NB4 (cell line): ENCODE data around the gene DLL3.

Experiments used
- DNase-seq: peaks from one replicate; pipeline ENCODE4 v3.0.0; 2010; ENCODE audit warnings: low read depth
- H3K4me3 ChIP-seq: one replicate; pipeline ENCODE4 v1.5.1; 2011; ENCODE audit warnings: mild to moderate bottlenecking, low read depth, low read length, moderate library complexity
- CTCF ChIP-seq: IDR thresholded peaks from one replicate; pipeline ENCODE4 v1.5.1; 2012; ENCODE audit warnings: low read depth, low read length
- MAX ChIP-seq: IDR thresholded peaks from 2 replicates; pipeline ENCODE4 v1.6.1; 2011; ENCODE audit warnings: low read depth, low read length
- MYC ChIP-seq: IDR thresholded peaks from 2 replicates; pipeline ENCODE4 v1.6.1; 2011; ENCODE audit warnings: low read depth, low read length
- POLR2A ChIP-seq: IDR thresholded peaks from 2 replicates; pipeline ENCODE4 v1.6.1; 2011; ENCODE audit warnings: mild to moderate bottlenecking; ENCODE audit not compliant: insufficient read length; ENCODE audit errors: extremely low read depth

Gene DLL3

GRCh38 chr19:39469036-39469435 lies 29.7 kb upstream of the DLL3 start:
- no peak for TF ChIP-seq MYC
- TF ChIP-seq POLR2A = no peak
- TF ChIP-seq CTCF = no peak
- TF ChIP-seq MAX = no peak
- no peak overlapping the region for H3K4me3 ChIP-seq
- DNase-seq = no peak

DNA sequence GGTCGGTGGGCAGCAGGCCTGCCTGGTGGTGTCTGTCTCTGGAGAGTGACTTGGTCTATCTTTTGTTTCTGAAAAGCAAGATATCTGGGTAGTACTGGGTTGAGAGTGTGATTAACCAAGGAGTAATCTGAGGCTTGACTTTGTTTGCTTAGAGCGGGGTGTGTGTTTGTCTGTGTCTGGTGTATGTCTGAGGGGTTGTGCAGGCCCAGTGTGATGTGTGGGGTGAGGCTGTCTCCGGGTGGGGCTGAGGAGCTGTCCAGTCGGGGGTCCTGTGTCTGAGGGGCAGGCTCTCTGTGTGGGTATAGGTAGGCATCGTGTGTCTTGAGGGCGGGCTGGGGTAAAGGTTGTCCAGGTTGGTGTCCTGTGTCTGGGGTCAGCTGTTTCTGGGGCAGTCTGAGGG lies 29.2 kb upstream of the DLL3 start:
- DNase-seq = no peak
- TF ChIP-seq MAX (no peak), CTCF (no peak), POLR2A (no peak), MYC (no peak)
- H3K4me3 ChIP-seq = no peak overlapping the region

- TF ChIP-seq MYC (no peak), POLR2A (no peak), MAX (no peak), CTCF (no peak)
- no peak for DNase-seq
- H3K4me3 ChIP-seq = no peak overlapping the region
These were observed 27.9 kb upstream of the DLL3 start for GRCh38 chr19:39470724-39471339.

DNA sequence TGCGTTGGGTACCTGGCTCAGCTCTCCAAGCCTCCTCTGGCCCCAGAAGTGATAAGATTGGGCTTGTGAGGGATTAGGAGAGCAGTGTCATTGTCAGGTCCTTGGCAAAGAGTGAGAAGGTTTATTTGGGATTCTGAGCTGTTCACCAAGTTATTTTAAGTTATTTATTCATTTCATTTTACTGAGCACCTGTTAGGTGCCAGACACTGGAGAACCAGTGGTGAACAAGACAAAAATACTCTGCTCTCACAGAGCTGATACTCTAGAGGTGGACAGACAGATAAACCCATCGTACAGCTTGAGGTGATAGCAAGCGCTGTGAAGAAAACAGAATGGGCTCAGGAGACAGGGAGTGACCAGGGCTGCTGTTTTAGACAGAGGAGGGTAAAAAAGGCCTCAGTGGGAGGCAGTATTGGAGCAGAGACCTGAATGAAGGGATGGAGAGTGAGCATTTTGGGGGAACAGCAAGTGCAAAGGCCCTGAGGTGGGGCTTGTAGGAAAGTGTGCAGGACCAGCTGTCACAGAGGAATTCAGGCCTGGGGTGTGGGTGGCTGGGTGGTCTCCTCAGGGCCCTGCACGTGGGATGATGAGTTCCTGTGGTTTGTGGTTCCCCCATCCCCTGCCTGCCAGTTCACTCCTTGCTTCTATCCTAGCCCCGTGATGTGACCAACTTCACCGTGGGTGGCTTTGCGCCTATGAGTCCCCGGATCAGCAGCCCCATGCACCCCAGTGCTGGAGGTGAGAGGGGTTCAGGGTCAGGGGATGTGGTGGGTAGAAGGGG lies 26.8 kb upstream of the DLL3 start:
- H3K4me3 ChIP-seq = no peak overlapping the region
- peak; percentile 15 for DNase-seq
- TF ChIP-seq POLR2A = no peak
- TF ChIP-seq CTCF = no peak
- no peak for TF ChIP-seq MAX
- TF ChIP-seq MYC = no peak

GRCh38 chr19:39472746-39473442 lies 25.9 kb upstream of the DLL3 start:
- DNase-seq = no peak
- TF ChIP-seq MYC = no peak
- no peak for TF ChIP-seq POLR2A
- TF ChIP-seq MAX = no peak
- TF ChIP-seq CTCF = no peak
- H3K4me3 ChIP-seq = no peak overlapping the region
